Upper lobe of left lung (tissue), 4 donors: ENCODE data around the gene CD8A.

Experiments used
- CTCF ChIP-seq, 6 experiments: fragments of 450-650 bp in 4 of 6; fragments of 200-600 bp in 2 of 6; sonication (generic) in 2 of 6; IDR thresholded peaks; one replicate each; pipeline ENCODE4 v1.5.1; 2016 to 2019; ENCODE audit warnings: antibody characterized with exemption in 6 of 6
- EP300 ChIP-seq, 4 donors: sonication (generic); formaldehyde crosslinking; IDR thresholded peaks; one replicate each; pipeline ENCODE4 v1.5.1; 2017; ENCODE audit warnings: antibody characterized with exemption in 4 of 4, control low read depth in 2 of 4
- POLR2A ChIP-seq, 4 donors: fragments of 450-650 bp; IDR thresholded peaks; one replicate each; pipeline ENCODE4 v1.5.1; 2016 to 2017; ENCODE audit warnings: antibody characterized with exemption in 4 of 4, mild to moderate bottlenecking in 2 of 4
- POLR2AphosphoS5 ChIP-seq, 2 donors: sonication (generic); formaldehyde crosslinking; IDR thresholded peaks; one replicate each; pipeline ENCODE4 v1.5.1; 2017; ENCODE audit warnings: antibody characterized with exemption in 2 of 2

DNA sequence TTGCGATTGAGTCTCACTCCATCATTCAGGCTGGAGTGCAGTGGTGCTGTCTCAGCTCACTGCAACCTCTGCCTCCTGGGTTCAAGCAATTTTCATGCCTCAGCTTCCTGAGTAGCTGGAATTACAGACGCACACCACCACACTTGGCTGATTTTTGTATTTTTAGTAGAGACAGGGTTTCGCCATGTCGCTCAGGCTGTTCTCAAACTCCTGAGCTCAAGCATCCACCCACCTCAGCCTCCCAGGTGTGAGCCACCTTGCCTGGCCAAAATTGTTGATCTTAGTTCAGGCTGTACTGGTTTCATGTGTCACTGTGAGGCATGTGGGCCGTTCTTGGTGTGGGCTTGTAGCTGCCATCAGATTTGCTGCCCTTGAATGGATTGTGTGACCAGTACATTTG, 18.1 kb downstream of the CD8A start:
- TF ChIP-seq CTCF (IDR thresholded peaks at IDR 0.05) (no peak), POLR2A (IDR thresholded peaks at IDR 0.05) (no peak), POLR2AphosphoS5 (IDR thresholded peaks at IDR 0.05) (no peak), EP300 (IDR thresholded peaks at IDR 0.05) (no peak)
